Bronchial epithelial cell (primary cell): ENCODE results near the gene TCF25. TPM values are rescaled to one million over a fixed set of nuclear protein-coding genes. Genes with fewer than 3 reads are reported as not detected.
"Not testable (repeated sequence)": the region's sequence is repeated elsewhere in the genome, so short reads cannot be mapped to it uniquely, and the experiment has no call there.

Experiments
- DNase-seq: peaks from one replicate; pipeline ENCODE4 v3.0.0-alpha.2; 2010; ENCODE audit warnings: low read depth
- FAIRE-seq: peaks from 2 replicates; lab custom pipeline; 2011; peaks lifted over from hg19 to GRCh38; lab: Jason Lieb, UNC
- H3K27me3 ChIP-seq: 2 replicates; pipeline ENCODE4 v1.5.1; 2011; ENCODE audit warnings: low read length; ENCODE audit not compliant: control insufficient read depth, insufficient read depth
- H3K36me3 ChIP-seq: 2 replicates; pipeline ENCODE4 v1.5.1; 2011; ENCODE audit warnings: low read length; ENCODE audit not compliant: control insufficient read depth, insufficient read depth
- H3K4me3 ChIP-seq: 2 replicates; pipeline ENCODE4 v1.5.1; 2011; ENCODE audit warnings: mild to moderate bottlenecking, low read depth, low read length, control low read depth
- total RNA-seq: library from RNA; depleted of rRNA; stranded (reverse); fragments of >200 nt; gene quantifications from 2 replicates; pipeline ENCODE4 v1.2.1, GENCODE V29; 2014
- TF ChIP-seq, protein P1 (sequence below): IDR thresholded peaks from 2 replicates; pipeline ENCODE4 v1.5.1; 2011; ENCODE audit warnings: mild to moderate bottlenecking, moderate library complexity, low read length, control low read depth, inconsistent platforms; ENCODE audit not compliant: insufficient read depth, severe bottlenecking

Gene TCF25
- total RNA-seq, result 69.5 and 140 TPM in 2 replicates

DNA sequence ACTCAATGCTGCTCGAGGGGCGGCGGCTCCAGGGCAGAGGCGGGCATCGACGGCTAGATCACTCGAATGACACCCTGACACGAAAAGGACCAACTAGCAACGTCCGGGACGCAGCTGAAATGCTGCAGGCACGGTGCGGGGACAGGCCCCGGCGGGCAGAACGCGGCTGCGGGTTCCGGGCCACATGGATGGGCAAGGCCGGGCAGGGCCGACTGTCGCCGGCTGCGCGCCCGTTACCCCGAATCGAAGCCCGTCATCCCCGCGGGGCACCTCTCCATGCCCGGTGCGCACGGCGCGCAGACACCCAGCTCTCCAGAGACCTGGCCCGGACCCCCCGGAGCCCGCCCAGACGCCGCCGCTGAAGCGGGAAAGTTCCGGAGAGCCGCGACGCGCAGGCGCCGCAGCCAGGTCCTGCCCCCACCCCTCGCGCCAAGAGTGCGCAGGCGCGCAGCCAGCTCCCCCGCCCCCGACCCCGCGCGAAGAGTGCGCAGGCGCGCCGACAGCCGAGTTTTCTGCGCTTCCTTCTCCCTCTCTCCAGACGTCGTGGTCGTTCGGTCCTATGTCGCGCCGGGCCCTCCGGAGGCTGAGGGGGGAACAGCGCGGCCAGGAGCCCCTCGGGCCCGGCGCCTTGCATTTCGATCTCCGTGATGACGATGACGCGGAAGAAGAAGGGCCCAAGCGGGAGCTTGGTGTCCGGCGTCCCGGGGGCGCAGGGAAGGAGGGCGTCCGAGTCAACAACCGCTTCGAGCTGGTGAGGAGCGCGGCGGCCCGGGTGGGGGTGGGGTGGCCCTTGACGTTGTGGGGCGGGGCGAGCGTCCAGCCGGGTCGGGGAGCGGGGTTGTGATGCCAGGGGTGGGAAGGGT lies at the start of gene TCF25:
TSS of gene TCF25 (plus strand) at position 484 of the 863 bp plus-strand sequence. CDS start at position 560, 76 bp downstream.
- Histone ChIP-seq H3K36me3 (peaks cover 7% of the 10 kb centered on the region), H3K27me3 (no peaks in the 10 kb centered on the region), H3K4me3 (peak within 1 kb of the TSS; percentile 97)
- peak; percentile 57 for DNase-seq
- FAIRE-seq, result no peak
- TF ChIP-seq, protein P1, sequence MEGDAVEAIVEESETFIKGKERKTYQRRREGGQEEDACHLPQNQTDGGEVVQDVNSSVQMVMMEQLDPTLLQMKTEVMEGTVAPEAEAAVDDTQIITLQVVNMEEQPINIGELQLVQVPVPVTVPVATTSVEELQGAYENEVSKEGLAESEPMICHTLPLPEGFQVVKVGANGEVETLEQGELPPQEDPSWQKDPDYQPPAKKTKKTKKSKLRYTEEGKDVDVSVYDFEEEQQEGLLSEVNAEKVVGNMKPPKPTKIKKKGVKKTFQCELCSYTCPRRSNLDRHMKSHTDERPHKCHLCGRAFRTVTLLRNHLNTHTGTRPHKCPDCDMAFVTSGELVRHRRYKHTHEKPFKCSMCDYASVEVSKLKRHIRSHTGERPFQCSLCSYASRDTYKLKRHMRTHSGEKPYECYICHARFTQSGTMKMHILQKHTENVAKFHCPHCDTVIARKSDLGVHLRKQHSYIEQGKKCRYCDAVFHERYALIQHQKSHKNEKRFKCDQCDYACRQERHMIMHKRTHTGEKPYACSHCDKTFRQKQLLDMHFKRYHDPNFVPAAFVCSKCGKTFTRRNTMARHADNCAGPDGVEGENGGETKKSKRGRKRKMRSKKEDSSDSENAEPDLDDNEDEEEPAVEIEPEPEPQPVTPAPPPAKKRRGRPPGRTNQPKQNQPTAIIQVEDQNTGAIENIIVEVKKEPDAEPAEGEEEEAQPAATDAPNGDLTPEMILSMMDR, result no peak

DNA sequence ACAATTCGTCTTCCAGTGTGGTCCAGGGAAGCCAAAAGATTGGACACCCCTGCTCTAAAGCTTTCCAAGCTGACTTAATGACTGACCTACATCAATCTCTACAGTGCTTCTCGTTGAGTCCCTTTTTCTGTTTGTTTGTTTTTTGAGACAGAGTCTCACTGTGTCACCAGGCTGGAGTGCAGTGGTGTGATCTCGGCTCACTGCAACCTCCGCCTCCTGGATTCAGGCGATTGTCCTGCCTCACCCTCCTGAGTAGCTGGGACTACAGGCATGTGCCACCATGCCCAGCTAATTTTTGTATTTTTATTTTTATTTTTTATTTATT lies 49.6 kb upstream of the TCF25 start:
- not testable (repeated sequence) for FAIRE-seq, H3K4me3 ChIP-seq, DNase-seq

DNA sequence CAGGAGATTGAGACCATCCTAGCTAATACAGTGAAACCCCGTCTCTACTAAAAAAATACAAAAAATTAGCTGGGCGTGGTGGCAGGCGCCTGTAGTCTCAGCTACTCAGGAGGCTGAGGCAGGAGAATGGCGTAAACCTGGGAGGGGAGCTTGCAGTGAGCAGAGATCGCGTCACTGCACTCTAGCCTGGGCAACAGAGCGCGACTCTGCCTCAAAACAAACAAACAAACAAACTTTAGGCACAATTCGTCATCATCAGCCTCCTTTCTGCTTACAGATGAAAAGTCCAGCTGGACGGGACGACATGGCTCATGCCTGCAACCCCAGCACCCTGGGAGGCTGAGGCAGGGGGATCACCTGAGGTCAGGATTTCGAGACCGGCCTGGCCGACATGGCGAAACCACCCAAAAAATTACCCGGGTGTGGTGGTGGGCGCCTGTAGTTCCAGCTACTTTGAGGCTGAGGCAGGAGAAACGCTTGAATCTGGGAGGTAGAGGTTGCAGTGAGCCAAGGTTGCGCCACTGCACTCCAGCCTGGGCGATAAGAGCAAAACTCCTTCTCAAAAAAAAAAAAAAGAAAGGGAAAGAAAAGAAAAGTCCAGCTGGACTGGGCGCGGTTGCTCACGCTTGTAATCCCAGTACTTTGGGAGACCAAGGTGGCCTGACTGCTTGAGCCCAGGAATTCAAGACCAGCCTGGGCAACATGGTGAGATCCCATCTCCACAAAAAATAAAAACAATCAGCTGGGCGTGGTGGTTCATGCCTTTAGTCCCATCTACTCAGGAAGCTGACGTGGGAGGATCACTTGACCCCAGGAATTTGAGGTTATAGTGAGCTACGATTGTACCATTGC lies 46.6 kb upstream of the TCF25 start:
- FAIRE-seq (no peak), DNase-seq (peak; percentile 14)
- TF ChIP-seq, protein P1, result no peak

More for the DNA sequence above, 49.6 kb upstream of the TCF25 start:
- not testable (repeated sequence) for H3K36me3 ChIP-seq, H3K27me3 ChIP-seq

DNA sequence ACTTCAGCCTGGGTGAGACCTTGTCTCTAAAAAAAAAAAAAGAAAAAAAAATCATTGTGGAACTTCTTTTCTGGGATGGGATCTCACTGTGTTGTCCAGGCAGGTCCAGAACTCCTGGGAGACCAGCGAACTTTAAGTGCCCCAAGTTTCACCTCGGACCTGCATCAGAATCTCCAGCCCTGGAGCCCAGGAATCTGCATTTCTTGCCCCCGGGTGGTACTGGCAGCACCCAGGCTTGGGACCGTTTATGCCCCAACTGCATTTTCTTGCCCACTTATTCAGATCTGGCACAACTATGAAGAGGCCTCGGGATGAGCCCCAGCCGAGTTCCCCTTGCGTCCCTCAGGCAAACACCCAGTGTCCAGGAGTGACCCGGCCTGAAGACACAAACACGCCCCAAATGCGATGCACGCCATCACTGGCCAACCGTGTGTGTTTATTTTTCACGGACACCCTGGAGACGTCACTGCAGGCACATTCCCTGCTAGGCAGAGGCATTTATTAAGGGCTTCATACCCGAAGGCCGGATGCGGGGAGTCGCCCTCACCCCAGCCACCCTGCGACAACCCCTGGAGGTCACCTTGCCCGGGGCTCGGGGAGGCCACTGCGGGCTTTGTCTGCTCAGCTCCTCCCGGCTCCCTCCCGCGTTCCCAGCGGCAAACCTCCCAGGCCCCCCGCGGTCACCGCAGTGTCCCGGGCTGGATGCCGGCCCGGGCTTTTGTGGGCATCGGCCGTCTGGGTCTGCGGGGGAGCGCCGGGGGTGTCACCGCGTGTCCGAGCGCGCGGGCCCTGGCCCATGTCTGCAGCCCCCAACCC lies 45.8 kb upstream of the TCF25 start:
- Histone ChIP-seq H3K4me3 (peak overlapping the region; percentile 49), H3K36me3 (no peaks in the 10 kb centered on the region), H3K27me3 (no peaks in the 10 kb centered on the region)
- FAIRE-seq (no peak), DNase-seq (peak; percentile 45)
- TF ChIP-seq, protein P1, result no peak

More for the DNA sequence above, 46.6 kb upstream of the TCF25 start:
- no peaks in the 10 kb centered on the region for H3K36me3 ChIP-seq
- no peaks in the 10 kb centered on the region for H3K27me3 ChIP-seq
- no peak overlapping the region for H3K4me3 ChIP-seq

- H3K27me3 ChIP-seq, result no peaks in the 10 kb centered on the region
- H3K4me3 ChIP-seq, result peak within 1 kb of the TSS; percentile 49
- TF ChIP-seq, protein P1, result no peak
- H3K36me3 ChIP-seq, result no peaks in the 10 kb centered on the region
- DNase-seq (peak; percentile 43), FAIRE-seq (no peak)
These were observed 45.1 kb upstream of the TCF25 start, which contains the start of gene SPIRE2 for GRCh38 chr16:89828199-89828869. Gene SPIRE2, plus strand, starts transcription at chr16:89828475. Its CDS starts 76 bp downstream, at chr16:89828551.
